Ovary (tissue), 3 donors: Measurements from ENCODE around the gene LMO3.

Source experiments
- POLR2A ChIP-seq: fragments of 450-650 bp; IDR thresholded peaks from one replicate; pipeline ENCODE4 v1.6.1; 2017; ENCODE audit warnings: antibody characterized with exemption, mild to moderate bottlenecking, moderate library complexity
- TF ChIP-seq, protein P1 (sequence below), 3 donors: fragments of 450-650 bp in 2 of 3; fragments of 200-600 bp in 1 of 3; IDR thresholded peaks; one replicate each; pipeline versions ENCODE4 v1.5.1 to v1.8.0; 2016 to 2022; ENCODE audit warnings: antibody characterized with exemption in 3 of 3, mild to moderate bottlenecking in 1 of 3
- donor health status: DM: no; HTN: no; CAD: no.

DNA sequence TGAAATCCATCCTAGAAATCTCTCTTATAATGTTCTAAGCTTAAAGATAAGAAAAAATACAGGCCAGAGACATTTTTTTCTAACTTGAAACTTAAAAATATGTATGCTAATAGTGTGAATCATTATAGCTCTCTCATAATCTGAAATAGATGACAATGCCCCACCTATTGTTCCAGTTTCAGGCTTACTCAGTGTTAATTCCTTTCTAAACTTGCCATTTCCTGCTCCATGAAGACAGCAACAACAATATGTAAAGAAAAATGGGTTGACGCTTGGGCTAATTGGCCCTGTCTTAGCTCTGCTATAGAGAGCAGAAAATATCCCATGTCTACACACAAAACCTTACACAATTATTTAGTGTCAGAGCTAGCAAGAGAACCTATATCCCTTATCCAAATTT lies 37.1 kb downstream of the LMO3 start:
- TF ChIP-seq, protein P1, sequence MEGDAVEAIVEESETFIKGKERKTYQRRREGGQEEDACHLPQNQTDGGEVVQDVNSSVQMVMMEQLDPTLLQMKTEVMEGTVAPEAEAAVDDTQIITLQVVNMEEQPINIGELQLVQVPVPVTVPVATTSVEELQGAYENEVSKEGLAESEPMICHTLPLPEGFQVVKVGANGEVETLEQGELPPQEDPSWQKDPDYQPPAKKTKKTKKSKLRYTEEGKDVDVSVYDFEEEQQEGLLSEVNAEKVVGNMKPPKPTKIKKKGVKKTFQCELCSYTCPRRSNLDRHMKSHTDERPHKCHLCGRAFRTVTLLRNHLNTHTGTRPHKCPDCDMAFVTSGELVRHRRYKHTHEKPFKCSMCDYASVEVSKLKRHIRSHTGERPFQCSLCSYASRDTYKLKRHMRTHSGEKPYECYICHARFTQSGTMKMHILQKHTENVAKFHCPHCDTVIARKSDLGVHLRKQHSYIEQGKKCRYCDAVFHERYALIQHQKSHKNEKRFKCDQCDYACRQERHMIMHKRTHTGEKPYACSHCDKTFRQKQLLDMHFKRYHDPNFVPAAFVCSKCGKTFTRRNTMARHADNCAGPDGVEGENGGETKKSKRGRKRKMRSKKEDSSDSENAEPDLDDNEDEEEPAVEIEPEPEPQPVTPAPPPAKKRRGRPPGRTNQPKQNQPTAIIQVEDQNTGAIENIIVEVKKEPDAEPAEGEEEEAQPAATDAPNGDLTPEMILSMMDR (IDR thresholded peaks at IDR 0.05): no peak
- TF ChIP-seq POLR2A: no peak
